ENCODE results near the gene OR2AJ1.

- TF ChIP-seq POLR2A (IDR thresholded peaks at IDR 0.05; ENCODE audit: low read depth, low read length) (no peak), POLR2AphosphoS5 (IDR thresholded peaks at IDR 0.05; ENCODE audit: low read depth, low read length) (no peak)
Measured at GRCh38 chr1:247895163-247895637, 29.5 kb upstream of the OR2AJ1 start, which contains the start of gene OR2W3.

Data from GM12892 (cell line).